HepG2 (cell line): ENCODE measurements around the gene PLP1. TPM values are rescaled to one million over a fixed set of nuclear protein-coding genes. Genes with fewer than 3 reads are reported as not detected.

Experiments
- GATAD2A ChIP-seq: IDR thresholded peaks from 2 replicates; pipeline ENCODE4 v1.6.1; 2016
- PLRG1 ChIP-seq: fragments of 450-650 bp; conservative IDR thresholded peaks from 2 replicates; pipeline ENCODE4 v1.6.1; 2016
- ZNF264 ChIP-seq: sonication (generic); formaldehyde crosslinking; IDR thresholded peaks from 2 replicates; pipeline ENCODE4 v1.4.0; 2020; ENCODE audit warnings: missing genetic modification reagents
- ZNF609 ChIP-seq: sonication (generic); formaldehyde crosslinking; IDR thresholded peaks from 2 replicates; pipeline ENCODE4 v1.4.0; 2020; ENCODE audit warnings: mild to moderate bottlenecking, missing genetic modification reagents, borderline replicate concordance
- ZNF773 ChIP-seq: sonication (generic); formaldehyde crosslinking; IDR thresholded peaks from 2 replicates; pipeline ENCODE4 v1.4.0; 2020; ENCODE audit warnings: missing genetic modification reagents, borderline replicate concordance
- ZSCAN22 ChIP-seq: sonication (generic); formaldehyde crosslinking; IDR thresholded peaks from 2 replicates; pipeline ENCODE4 v1.4.0; 2020; ENCODE audit warnings: mild to moderate bottlenecking, missing genetic modification reagents
- polyA plus RNA-seq, 8 experiments: library from polyadenylated mRNA; depleted of rRNA in 3 of 8; stranded (reverse) in 7 of 8; unstranded in 1 of 8; fragments of >200 nt; fragmentation: Illumina TruSeq in 4 of 8; extraction: Trizol in 4 of 8; gene quantifications; 2 replicates each; pipeline versions ENCODE4 v1.2.1 to v1.2.3, GENCODE V29; 2011 to 2016; ENCODE audit warnings: low read depth in 4 of 8, missing spikeins in 1 of 8, mixed read lengths in 1 of 8; ENCODE audit not compliant: insufficient read depth in 1 of 8
- total RNA-seq, 5 experiments: library from RNA; depleted of rRNA; stranded (reverse); fragments of >200 nt; fragmentation: Illumina TruSeq; extraction: Trizol; gene quantifications; 2 replicates each; pipeline ENCODE4 v1.2.3, GENCODE V29; 2016; ENCODE audit warnings: low read depth in 1 of 5
- TF ChIP-seq, protein P1 (sequence below): sonication (generic); formaldehyde crosslinking; IDR thresholded peaks from 2 replicates; pipeline ENCODE4 v1.4.0; 2020; ENCODE audit warnings: mild to moderate bottlenecking, low read depth, missing genetic modification reagents
- TF ChIP-seq, protein P2 (sequence below): fragments of 450-650 bp; IDR thresholded peaks from 2 replicates; pipeline ENCODE4 v1.6.1; 2016

Gene PLP1
- total and polyA plus RNA-seq, 2 of the 13 experiments (the other 11 are each of a cell fraction or from before 2014, with no cell fraction given), result 0.15 to 0.27 TPM

- TF ChIP-seq ZNF609 (CRISPR knock-in tag) (no peak), PLRG1 (no peak), ZSCAN22 (CRISPR knock-in tag) (no peak), ZNF773 (CRISPR knock-in tag) (no peak), GATAD2A (CRISPR knock-in tag) (no peak), ZNF264 (CRISPR knock-in tag) (no peak)
- TF ChIP-seq, protein P1, sequence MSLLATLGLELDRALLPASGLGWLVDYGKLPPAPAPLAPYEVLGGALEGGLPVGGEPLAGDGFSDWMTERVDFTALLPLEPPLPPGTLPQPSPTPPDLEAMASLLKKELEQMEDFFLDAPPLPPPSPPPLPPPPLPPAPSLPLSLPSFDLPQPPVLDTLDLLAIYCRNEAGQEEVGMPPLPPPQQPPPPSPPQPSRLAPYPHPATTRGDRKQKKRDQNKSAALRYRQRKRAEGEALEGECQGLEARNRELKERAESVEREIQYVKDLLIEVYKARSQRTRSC (CRISPR knock-in tag), result no peak
- TF ChIP-seq, protein P2, sequence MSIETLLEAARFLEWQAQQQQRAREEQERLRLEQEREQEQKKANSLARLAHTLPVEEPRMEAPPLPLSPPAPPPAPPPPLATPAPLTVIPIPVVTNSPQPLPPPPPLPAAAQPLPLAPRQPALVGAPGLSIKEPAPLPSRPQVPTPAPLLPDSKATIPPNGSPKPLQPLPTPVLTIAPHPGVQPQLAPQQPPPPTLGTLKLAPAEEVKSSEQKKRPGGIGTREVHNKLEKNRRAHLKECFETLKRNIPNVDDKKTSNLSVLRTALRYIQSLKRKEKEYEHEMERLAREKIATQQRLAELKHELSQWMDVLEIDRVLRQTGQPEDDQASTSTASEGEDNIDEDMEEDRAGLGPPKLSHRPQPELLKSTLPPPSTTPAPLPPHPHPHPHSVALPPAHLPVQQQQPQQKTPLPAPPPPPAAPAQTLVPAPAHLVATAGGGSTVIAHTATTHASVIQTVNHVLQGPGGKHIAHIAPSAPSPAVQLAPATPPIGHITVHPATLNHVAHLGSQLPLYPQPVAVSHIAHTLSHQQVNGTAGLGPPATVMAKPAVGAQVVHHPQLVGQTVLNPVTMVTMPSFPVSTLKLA, result no peak
These were observed 19.9 kb upstream of the PLP1 start (continued) for GRCh38 chrX:103756736-103757135.
